ENCODE results near the gene KRTAP20-2.

Gene KRTAP20-2

GRCh38 chr21:30676737-30677136, 41.7 kb downstream of the KRTAP20-2 start:
- no peak for DNase-seq

- no peak for DNase-seq
These were observed 45.6 kb downstream of the KRTAP20-2 start for GRCh38 chr21:30680586-30680985.

DNA sequence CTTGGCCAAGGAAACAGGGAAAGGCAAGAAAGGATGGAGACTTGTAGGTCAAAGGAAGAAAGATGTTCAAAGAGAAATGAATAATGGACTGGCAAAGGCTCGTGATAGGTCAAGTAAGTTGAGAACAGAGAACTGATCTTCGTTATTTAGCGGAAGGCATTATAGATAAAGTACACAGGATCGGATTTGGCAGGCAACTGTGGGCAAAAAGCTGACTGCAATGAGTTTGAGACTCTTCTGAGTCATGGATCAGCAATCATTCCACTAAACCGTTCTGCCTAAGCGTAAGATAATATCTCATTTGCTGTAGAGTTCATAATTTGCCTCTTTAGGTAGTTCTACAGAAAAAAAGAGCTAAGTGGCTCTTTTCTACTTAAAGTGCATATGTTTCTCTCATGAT, 49.5 kb downstream of the KRTAP20-2 start:
- DNase-seq, result no peak
